Hindlimb muscle (tissue), 1 donor: ENCODE measurements around the gene PGM2. TPM values are rescaled to one million over a fixed set of nuclear protein-coding genes. Genes with fewer than 3 reads are reported as not detected.
"Not testable (repeated sequence)": the region's sequence is repeated elsewhere in the genome, so short reads cannot be mapped to it uniquely, and the experiment has no call there.

Source experiments
- DNase-seq: peaks from one replicate; pipeline ENCODE4 v3.0.0-alpha.2; 2013
- polyA plus RNA-seq: library from polyadenylated mRNA; unstranded; fragments of 120-200 nt; gene quantifications from one replicate; pipeline ENCODE4 v1.2.1, GENCODE V29; 2013; ENCODE audit not compliant: insufficient read length

The PGM2 gene
- polyA plus RNA-seq, 1 donor = 11.6 TPM

- DNase-seq = no peak
Measured at GRCh38 chr4:37818752-37819151, 7.7 kb upstream of the PGM2 start.

- not testable (repeated sequence) for DNase-seq
Measured at GRCh38 chr4:37820458-37820857, 6.0 kb upstream of the PGM2 start.

- DNase-seq = no peak
Measured at GRCh38 chr4:37821953-37822605, 4.4 kb upstream of the PGM2 start.

GRCh38 chr4:37825501-37825900 is 985 bp upstream of the PGM2 start:
- peak; percentile 3 for DNase-seq

GRCh38 chr4:37825968-37826294 is 555 bp upstream of the PGM2 start:
- no peak for DNase-seq

GRCh38 chr4:37827030-37827685 is 672 bp downstream of the PGM2 start:
- DNase-seq = peak; percentile 19

GRCh38 chr4:37827802-37828321 is 1.4 kb downstream of the PGM2 start:
- no peak for DNase-seq

GRCh38 chr4:37828843-37829242 is 2.4 kb downstream of the PGM2 start:
- no peak for DNase-seq

- no peak for DNase-seq
Measured at GRCh38 chr4:37830640-37831039, 4.2 kb downstream of the PGM2 start.

- no peak for DNase-seq
Measured at GRCh38 chr4:37835031-37835430, 8.5 kb downstream of the PGM2 start.

- no peak for DNase-seq
Measured at GRCh38 chr4:37835806-37836205, 9.3 kb downstream of the PGM2 start.

- no peak for DNase-seq
Measured at GRCh38 chr4:37836274-37836673, 9.8 kb downstream of the PGM2 start.

- DNase-seq = no peak
Measured at GRCh38 chr4:37836838-37837440, 10.5 kb downstream of the PGM2 start.

GRCh38 chr4:37837446-37837845 is 11.0 kb downstream of the PGM2 start:
- DNase-seq = no peak

- no peak for DNase-seq
Measured at GRCh38 chr4:37839426-37839825, 12.9 kb downstream of the PGM2 start.

GRCh38 chr4:37844204-37844603 is 17.7 kb downstream of the PGM2 start:
- DNase-seq = no peak

- no peak for DNase-seq
Measured at GRCh38 chr4:37845201-37845600, 18.7 kb downstream of the PGM2 start.

GRCh38 chr4:37847311-37847884 is 20.9 kb downstream of the PGM2 start:
- no peak for DNase-seq

- no peak for DNase-seq
Measured at GRCh38 chr4:37852376-37852775, 25.9 kb downstream of the PGM2 start.

GRCh38 chr4:37858112-37858511 is 31.6 kb downstream of the PGM2 start:
- no peak for DNase-seq

GRCh38 chr4:37858872-37859271 is 32.4 kb downstream of the PGM2 start:
- DNase-seq = no peak

- no peak for DNase-seq
Measured at GRCh38 chr4:37860266-37860665, 33.8 kb downstream of the PGM2 start.

GRCh38 chr4:37862961-37863360 is 36.5 kb downstream of the PGM2 start:
- DNase-seq = no peak

GRCh38 chr4:37864786-37865185 is 38.3 kb downstream of the PGM2 start:
- no peak for DNase-seq
